NCI-H345 treated with DMSO at 0.1 percent for 48 hours (cell line): Measurements from ENCODE around the gene TOP3A.
A peak's percentile ranks its signal among the peaks of the same experiment; 100 is the strongest.
"Not testable (repeated sequence)": the region's sequence is repeated elsewhere in the genome, so short reads cannot be mapped to it uniquely, and the experiment has no call there.

Experiments
- DNase-seq: peaks from one replicate; lab custom pipeline; 2025; ENCODE audit not compliant: unreplicated experiment; lab: John Stamatoyannopoulos, UW

The TOP3A gene, protein sequence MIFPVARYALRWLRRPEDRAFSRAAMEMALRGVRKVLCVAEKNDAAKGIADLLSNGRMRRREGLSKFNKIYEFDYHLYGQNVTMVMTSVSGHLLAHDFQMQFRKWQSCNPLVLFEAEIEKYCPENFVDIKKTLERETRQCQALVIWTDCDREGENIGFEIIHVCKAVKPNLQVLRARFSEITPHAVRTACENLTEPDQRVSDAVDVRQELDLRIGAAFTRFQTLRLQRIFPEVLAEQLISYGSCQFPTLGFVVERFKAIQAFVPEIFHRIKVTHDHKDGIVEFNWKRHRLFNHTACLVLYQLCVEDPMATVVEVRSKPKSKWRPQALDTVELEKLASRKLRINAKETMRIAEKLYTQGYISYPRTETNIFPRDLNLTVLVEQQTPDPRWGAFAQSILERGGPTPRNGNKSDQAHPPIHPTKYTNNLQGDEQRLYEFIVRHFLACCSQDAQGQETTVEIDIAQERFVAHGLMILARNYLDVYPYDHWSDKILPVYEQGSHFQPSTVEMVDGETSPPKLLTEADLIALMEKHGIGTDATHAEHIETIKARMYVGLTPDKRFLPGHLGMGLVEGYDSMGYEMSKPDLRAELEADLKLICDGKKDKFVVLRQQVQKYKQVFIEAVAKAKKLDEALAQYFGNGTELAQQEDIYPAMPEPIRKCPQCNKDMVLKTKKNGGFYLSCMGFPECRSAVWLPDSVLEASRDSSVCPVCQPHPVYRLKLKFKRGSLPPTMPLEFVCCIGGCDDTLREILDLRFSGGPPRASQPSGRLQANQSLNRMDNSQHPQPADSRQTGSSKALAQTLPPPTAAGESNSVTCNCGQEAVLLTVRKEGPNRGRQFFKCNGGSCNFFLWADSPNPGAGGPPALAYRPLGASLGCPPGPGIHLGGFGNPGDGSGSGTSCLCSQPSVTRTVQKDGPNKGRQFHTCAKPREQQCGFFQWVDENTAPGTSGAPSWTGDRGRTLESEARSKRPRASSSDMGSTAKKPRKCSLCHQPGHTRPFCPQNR

GRCh38 chr17:18314731-18315561, at the start of gene TOP3A, which contains the start of gene SMCR8:
TOP3A (minus strand) TSS chr17:18314994; CDS start chr17:18314778, 216 bp downstream.
SMCR8 (plus strand) TSS chr17:18315293; CDS start chr17:18315790, 497 bp downstream.
- DNase-seq = peak; percentile 83

- DNase-seq = no peak
Measured at GRCh38 chr17:18364166-18364565, 49.4 kb upstream of the TOP3A start.

DNA sequence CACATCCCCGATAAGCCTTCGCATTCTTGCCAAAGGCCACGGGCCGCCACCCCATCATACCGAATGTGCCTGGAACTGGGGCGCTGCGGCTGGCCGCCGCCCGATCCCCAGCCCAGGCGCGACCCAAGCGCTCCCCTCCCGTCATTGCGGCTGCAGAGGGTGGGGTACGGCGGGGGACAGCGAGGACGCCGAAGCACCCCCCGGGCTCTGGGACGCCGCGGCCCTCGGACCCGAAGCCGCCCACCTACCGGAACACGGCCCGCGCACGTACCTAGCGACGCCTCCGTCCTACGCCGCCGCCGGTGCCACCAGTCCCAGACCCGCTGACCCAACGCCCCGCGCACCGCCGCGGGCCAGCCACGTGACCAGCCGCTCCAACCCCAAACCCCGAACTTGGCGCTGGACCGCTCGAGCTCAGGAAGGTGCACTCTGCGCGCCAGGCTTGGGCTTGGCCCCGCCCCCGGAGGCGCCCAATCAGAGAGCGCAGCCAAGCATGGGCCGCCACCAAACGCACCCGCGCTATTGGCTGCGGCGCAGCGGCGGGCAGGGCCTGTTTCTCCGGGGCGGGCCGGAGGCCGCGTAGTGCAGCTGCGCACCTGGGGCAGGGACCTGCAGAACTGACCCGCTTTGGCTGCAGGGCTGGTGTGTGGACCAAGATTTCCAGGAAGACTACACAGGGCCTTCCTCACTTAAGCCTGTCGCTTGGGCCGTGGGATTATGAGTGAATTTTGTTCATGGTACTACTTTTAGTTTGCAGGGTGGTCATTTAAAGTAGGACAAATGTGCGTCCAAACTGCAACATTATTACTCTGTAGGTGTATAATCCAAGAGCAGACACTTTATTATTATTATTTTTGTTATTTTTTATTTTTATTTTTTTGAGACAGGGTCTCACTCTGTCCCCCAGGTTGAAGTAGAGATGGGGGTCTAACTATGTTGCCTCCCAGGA, 48.6 kb upstream of the TOP3A start, which contains the start of gene SHMT1:
Gene SHMT1 (minus strand): TSS at position 450 of the 949 bp plus-strand sequence. CDS start 7,569 bp downstream, outside the sequence.
- peak; percentile 72 for DNase-seq

DNA sequence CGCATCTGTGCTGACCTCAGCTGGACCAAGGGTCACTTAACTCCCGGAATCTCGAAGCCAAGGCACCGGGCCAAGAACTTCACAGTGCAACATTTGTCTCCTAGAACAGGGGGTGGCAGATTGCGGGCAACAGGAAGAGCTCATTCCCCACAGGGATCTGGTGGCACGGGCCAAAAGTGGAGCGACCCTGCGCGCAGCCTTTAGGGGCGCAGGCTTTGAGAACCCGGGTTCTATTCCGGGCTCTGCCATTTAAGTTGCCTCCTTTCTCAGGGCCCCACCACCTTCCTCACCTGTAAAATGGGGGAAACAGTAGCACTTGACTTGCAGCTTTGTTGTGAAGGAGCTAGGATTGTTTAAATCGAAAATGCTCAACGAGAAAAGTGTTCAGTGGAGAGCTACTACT, 47.9 kb upstream of the TOP3A start:
- no peak for DNase-seq

- no peak for DNase-seq
Measured at GRCh38 chr17:18361837-18362697, 47.3 kb upstream of the TOP3A start.

DNA sequence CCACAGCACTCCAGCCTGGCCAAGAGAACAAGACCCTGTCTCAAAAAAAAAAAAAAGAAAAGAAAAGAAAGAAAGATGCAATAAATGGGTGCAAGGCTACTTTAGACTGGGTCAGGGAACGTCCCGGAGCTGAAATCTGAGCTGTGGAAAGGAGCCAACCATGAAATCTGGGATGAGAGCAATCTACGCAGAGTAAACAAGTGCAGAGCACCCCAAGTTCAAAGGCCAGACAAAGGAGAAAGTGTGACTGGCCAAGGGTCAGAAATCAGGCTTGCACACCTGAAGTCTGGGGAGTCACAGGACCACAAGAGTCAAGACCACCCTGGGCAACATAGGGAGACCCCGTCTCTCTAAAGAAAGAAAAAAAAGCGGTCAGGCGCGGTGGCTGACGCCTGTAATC, 45.7 kb upstream of the TOP3A start:
- no peak for DNase-seq

DNA sequence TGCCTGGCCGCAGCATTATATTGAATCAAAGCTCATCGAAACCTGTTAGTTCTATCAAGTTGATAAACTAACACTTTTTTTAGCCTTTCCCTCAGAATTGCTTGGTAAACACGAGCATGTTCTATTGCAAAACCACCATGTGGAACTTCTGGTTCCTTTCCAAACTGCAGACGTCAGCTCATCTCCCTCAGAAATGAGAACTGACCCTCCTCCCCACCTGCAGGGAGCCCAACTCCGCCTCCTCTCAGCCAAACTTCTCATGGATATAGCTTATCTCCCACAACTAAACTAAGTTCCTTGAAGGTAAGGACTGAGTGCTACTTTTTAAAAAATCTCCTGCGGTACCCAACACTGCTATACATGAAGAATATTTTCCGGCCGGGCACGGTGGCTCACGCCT, 41.8 kb upstream of the TOP3A start:
- DNase-seq = no peak

DNA sequence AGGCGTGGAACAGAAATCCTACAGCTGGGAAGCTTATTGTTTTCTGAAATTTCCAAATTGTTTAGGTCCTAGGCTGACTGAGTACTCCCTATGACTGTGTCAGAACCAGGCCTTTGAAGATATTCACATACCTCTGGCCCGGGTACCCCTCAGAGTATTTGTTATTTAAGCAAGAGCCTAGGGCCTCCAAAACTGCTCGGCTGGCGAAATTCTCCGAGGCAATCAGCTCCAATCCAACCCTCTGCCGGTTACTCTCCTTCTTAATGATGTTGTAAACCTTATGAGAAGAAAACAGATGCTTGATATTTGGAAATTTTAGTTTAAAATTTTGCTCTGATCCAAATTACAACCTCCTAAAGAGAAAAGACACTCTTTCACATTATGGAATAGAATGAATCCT, 38.7 kb upstream of the TOP3A start:
- no peak for DNase-seq

DNA sequence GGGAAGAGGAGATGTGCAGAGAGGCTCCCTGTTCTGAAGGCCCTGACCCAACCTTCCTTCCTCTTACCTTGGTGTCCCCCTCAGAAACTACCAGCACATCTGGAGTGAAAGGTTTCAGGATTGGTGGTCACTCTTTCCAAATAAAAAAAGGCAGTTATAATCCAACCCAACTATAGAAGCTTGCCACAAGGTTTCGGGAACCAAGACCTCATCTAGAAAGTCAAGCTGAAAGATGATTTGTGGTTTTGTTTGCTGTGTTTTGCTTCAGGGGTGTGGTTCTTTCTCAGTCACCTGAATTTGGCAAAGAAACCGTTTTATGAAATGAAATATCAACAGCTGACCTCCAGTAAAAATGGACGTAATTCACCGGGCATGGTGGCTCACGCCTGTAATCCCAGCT, 29.2 kb upstream of the TOP3A start:
- no peak for DNase-seq

- no peak for DNase-seq
Measured at GRCh38 chr17:18339933-18340332, 25.1 kb upstream of the TOP3A start.

- DNase-seq = not testable (repeated sequence)
Measured at GRCh38 chr17:18338158-18338557, 23.4 kb upstream of the TOP3A start.

- no peak for DNase-seq
Measured at GRCh38 chr17:18332909-18333489, 18.2 kb upstream of the TOP3A start.

DNA sequence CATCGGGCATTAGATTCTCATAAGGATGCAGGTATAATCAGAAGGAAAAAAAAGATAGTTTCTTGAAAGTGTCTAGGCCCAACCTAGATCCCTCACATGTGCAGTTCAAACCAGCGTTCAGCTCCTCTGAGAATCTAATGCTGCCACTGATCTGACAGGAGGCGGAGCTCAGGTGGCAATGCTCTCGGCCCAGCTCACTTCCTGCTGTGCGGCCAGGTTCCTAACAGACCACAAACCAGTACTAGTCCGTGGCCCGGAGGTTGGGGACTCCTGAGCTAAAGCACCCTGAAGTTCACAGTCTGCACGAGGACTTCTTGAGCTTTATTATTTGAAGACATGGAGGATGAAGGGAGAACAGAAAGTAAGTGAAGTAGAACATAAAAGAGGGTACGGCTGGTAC, 17.1 kb upstream of the TOP3A start:
- DNase-seq = no peak

- no peak for DNase-seq
Measured at GRCh38 chr17:18328643-18329204, 13.9 kb upstream of the TOP3A start.

- DNase-seq = no peak
Measured at GRCh38 chr17:18327556-18327955, 12.8 kb upstream of the TOP3A start.

GRCh38 chr17:18327093-18327492, 12.3 kb upstream of the TOP3A start:
- DNase-seq = no peak

GRCh38 chr17:18326572-18326971, 11.8 kb upstream of the TOP3A start:
- no peak for DNase-seq

DNA sequence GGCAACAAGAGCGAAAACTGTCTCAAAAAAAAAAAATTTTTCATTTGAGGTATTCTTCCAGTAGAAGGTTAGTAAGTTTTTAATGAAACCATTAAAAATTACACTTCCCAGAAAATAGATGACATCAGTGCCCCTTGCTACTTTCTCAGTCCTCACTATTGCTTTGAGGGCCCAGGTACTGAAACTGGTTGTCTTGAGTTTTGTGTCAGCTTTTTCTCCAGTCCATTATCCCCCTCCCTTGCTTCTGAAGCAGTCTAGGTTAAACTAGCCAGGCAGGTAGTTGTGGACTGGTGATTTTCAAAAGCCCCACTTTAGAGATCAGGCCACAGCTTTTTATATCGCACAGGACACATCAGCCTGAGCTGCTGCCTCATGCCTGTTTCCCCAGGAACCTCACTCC, 11.2 kb upstream of the TOP3A start:
- DNase-seq = no peak
